H1 (cell line): ENCODE data around the gene CS. TPM values are rescaled to one million over a fixed set of nuclear protein-coding genes. Genes with fewer than 3 reads are reported as not detected.

ENCODE experiments used
- CTCF ChIA-PET: fragments of 300-600 bp; sonication (Branson Sonifier 250); formaldehyde crosslinking; loops from one replicate; lab custom pipeline; 2021; ENCODE audit not compliant: partially characterized antibody; lab: Charles Lee
- POLR2A ChIA-PET: fragments of 300-600 bp; sonication (Branson Sonifier 250); formaldehyde crosslinking; loops from one replicate; lab custom pipeline; 2021; ENCODE audit warnings: inconsistent platforms; ENCODE audit not compliant: partially characterized antibody; lab: Charles Lee
- DNase-seq, 2 experiments: peaks; one replicate each; pipeline versions ENCODE4 v3.0.0 to v3.0.0-alpha.2; 2010 to 2022; ENCODE audit warnings: low spot score in 2 of 2, low read depth in 1 of 2, mixed read lengths in 1 of 2
- FAIRE-seq: peaks from 2 replicates; lab custom pipeline; 2011; peaks lifted over from hg19 to GRCh38; lab: Jason Lieb, UNC
- H2AFZ ChIP-seq: 2 replicates; pipeline ENCODE4 v1.8.1; 2012; ENCODE audit warnings: low read length, inconsistent platforms
- H2AK5ac ChIP-seq: 2 replicates; pipeline ENCODE4 v1.6.1; 2013; ENCODE audit warnings: low read depth, low read length
- H2BK120ac ChIP-seq: replicated peaks from 2 replicates; pipeline ENCODE3; 2013; ENCODE audit warnings: low read depth, low read length, inconsistent platforms
- H2BK12ac ChIP-seq: 2 replicates; pipeline ENCODE4 v1.6.1; 2013; ENCODE audit warnings: low read depth, low read length
- H2BK15ac ChIP-seq: 2 replicates; pipeline ENCODE4 v1.6.1; 2013; ENCODE audit warnings: low read length
- H2BK20ac ChIP-seq: 2 replicates; pipeline ENCODE4 v1.6.1; 2013; ENCODE audit warnings: low read length
- H2BK5ac ChIP-seq: 2 replicates; pipeline ENCODE4 v1.6.1; 2013; ENCODE audit warnings: low read depth, low read length
- H3K14ac ChIP-seq: 2 replicates; pipeline ENCODE4 v1.6.1; 2013; ENCODE audit warnings: inconsistent platforms; ENCODE audit not compliant: insufficient read length
- H3K18ac ChIP-seq: 2 replicates; pipeline ENCODE4 v1.6.1; 2013; ENCODE audit warnings: low read length; ENCODE audit errors: extremely low read depth
- H3K23ac ChIP-seq: 2 replicates; pipeline ENCODE4 v1.6.1; 2013; ENCODE audit warnings: inconsistent platforms; ENCODE audit not compliant: insufficient read length
- H3K23me2 ChIP-seq: 2 replicates; pipeline ENCODE4 v1.6.1; 2013; ENCODE audit warnings: low read depth, low read length
- H3K27ac ChIP-seq: 2 replicates; pipeline ENCODE4 v1.6.1; 2011; ENCODE audit warnings: low read depth, low read length, inconsistent platforms
- H3K27me3 ChIP-seq, 4 experiments: replicated peaks in 1 of 4; 1 replicate in 1 of 4; 2 replicates in 3 of 4; pipeline versions ENCODE4 v1.6.1 to v1.8.1; 2011 to 2013; ENCODE audit warnings: low read length in 3 of 4, mild to moderate bottlenecking in 3 of 4, inconsistent platforms in 2 of 4, mixed read lengths in 2 of 4, moderate library complexity in 1 of 4; ENCODE audit not compliant: control insufficient read depth in 3 of 4, insufficient read depth in 3 of 4; ENCODE audit errors: extremely low read depth in 1 of 4
- H3K36me3 ChIP-seq, 4 experiments: 2 replicates each; pipeline versions ENCODE4 v1.6.1 to v1.8.1; 2011 to 2013; ENCODE audit warnings: mild to moderate bottlenecking in 4 of 4, low read length in 3 of 4, moderate library complexity in 2 of 4, control low read depth in 1 of 4, inconsistent platforms in 1 of 4; ENCODE audit not compliant: insufficient read depth in 4 of 4, control insufficient read depth in 2 of 4
- H3K4ac ChIP-seq: replicated peaks from 2 replicates; pipeline ENCODE3; 2013; ENCODE audit warnings: low read length, low read depth, mixed read lengths, inconsistent platforms; ENCODE audit not compliant: insufficient read length
- H3K4me1 ChIP-seq, 4 experiments: replicated peaks in 1 of 4; 1 replicate in 1 of 4; 2 replicates in 3 of 4; pipeline versions ENCODE4 v1.6.1 to v1.8.1; 2011 to 2013; ENCODE audit warnings: low read length in 3 of 4, inconsistent platforms in 2 of 4, mixed read lengths in 1 of 4; ENCODE audit not compliant: insufficient read depth in 4 of 4, control insufficient read depth in 3 of 4
- H3K4me2 ChIP-seq, 2 experiments: 2 replicates each; pipeline versions ENCODE4 v1.6.1 to v1.8.1; 2011 to 2013; ENCODE audit warnings: low read depth in 2 of 2, low read length in 2 of 2, control low read depth in 1 of 2, inconsistent platforms in 1 of 2, mild to moderate bottlenecking in 1 of 2; ENCODE audit not compliant: insufficient read depth in 1 of 2
- H3K4me3 ChIP-seq, 4 experiments: fragments of 200-600, 300-600 bp in 1 of 4; sonication (generic), shearing (Covaris generic), sonication (Bioruptor Twin) in 1 of 4; 2 replicates each; pipeline versions ENCODE4 v1.5.1 to v1.8.1; 2011 to 2016; ENCODE audit warnings: low read length in 4 of 4, low read depth in 3 of 4, control low read depth in 2 of 4, inconsistent platforms in 2 of 4, mild to moderate bottlenecking in 2 of 4, mixed read lengths in 1 of 4, moderate library complexity in 1 of 4; ENCODE audit not compliant: insufficient read depth in 2 of 4; ENCODE audit errors: extremely low read depth in 1 of 4
- H3K56ac ChIP-seq: replicated peaks from 2 replicates; pipeline ENCODE3; 2013; ENCODE audit warnings: low read depth, mild to moderate bottlenecking, mixed read lengths, low read length, inconsistent platforms; ENCODE audit not compliant: insufficient read length
- H3K79me1 ChIP-seq: 2 replicates; pipeline ENCODE4 v1.6.1; 2013; ENCODE audit warnings: low read depth, low read length, control low read depth
- H3K79me2 ChIP-seq, 2 experiments: 2 replicates each; pipeline versions ENCODE4 v1.6.1 to v1.8.1; 2012 to 2013; ENCODE audit warnings: low read length in 2 of 2, mild to moderate bottlenecking in 2 of 2, inconsistent platforms in 1 of 2; ENCODE audit not compliant: insufficient read depth in 2 of 2, control insufficient read depth in 1 of 2
- H3K9ac ChIP-seq, 4 experiments: replicated peaks in 1 of 4; 1 replicate in 1 of 4; 2 replicates in 3 of 4; pipeline versions ENCODE4 v1.6.1 to v1.8.1; 2011 to 2013; ENCODE audit warnings: low read depth in 3 of 4, low read length in 3 of 4, control low read depth in 2 of 4, mild to moderate bottlenecking in 2 of 4, moderate library complexity in 2 of 4, inconsistent platforms in 1 of 4; ENCODE audit errors: extremely low read depth in 1 of 4
- H3K9me3 ChIP-seq, 2 experiments: 2 replicates each; pipeline versions ENCODE4 v1.6.1 to v1.8.1; 2012 to 2013; ENCODE audit warnings: mild to moderate bottlenecking in 2 of 2, moderate library complexity in 2 of 2, control low read depth in 1 of 2, inconsistent platforms in 1 of 2, low read depth in 1 of 2, low read length in 1 of 2, mixed read lengths in 1 of 2; ENCODE audit not compliant: insufficient read depth in 2 of 2
- H4K20me1 ChIP-seq, 2 experiments: replicated peaks in 1 of 2; 2 replicates each; pipeline versions ENCODE3 to v1.8.1; 2011 to 2013; ENCODE audit warnings: inconsistent platforms in 2 of 2, low read length in 2 of 2, mild to moderate bottlenecking in 1 of 2; ENCODE audit not compliant: insufficient read depth in 2 of 2, control insufficient read depth in 1 of 2
- H4K5ac ChIP-seq: 2 replicates; pipeline ENCODE4 v1.6.1; 2013; ENCODE audit warnings: low read length, low read depth, mixed read lengths, inconsistent platforms; ENCODE audit not compliant: insufficient read length
- H4K8ac ChIP-seq: 2 replicates; pipeline ENCODE4 v1.8.0; 2013; ENCODE audit warnings: mild to moderate bottlenecking, moderate library complexity, low read length, inconsistent platforms; ENCODE audit not compliant: insufficient read depth; ENCODE audit errors: extremely low read depth
- H4K91ac ChIP-seq: replicated peaks from 2 replicates; pipeline ENCODE3; 2013; ENCODE audit warnings: low read length, mixed read lengths, inconsistent platforms; ENCODE audit not compliant: insufficient read length
- ASH2L ChIP-seq: fragments of 200-600, 300-600 bp; sonication (generic); IDR thresholded peaks from one replicate; pipeline ENCODE4 v1.7.1; 2017; ENCODE audit warnings: low read length
- CHD2 ChIP-seq: IDR thresholded peaks from 2 replicates; pipeline ENCODE4 v1.6.1; 2012; ENCODE audit warnings: low read length, improper control_type of control experiment
- GABPA ChIP-seq: IDR thresholded peaks from 2 replicates; pipeline ENCODE4 v1.6.1; 2011; ENCODE audit warnings: mild to moderate bottlenecking, low read length, moderate library complexity, borderline replicate concordance; ENCODE audit not compliant: insufficient read depth
- GTF2F1 ChIP-seq: IDR thresholded peaks from 2 replicates; pipeline ENCODE4 v1.6.1; 2012; ENCODE audit warnings: low read depth, low read length, improper control_type of control experiment, borderline replicate concordance
- HDAC6 ChIP-seq: IDR thresholded peaks from one replicate; pipeline ENCODE4 v1.7.1; 2012; ENCODE audit warnings: low read depth, mild to moderate bottlenecking, inconsistent platforms, low read length, moderate library complexity
- JUN ChIP-seq: IDR thresholded peaks from 2 replicates; pipeline ENCODE4 v1.6.1; 2011; ENCODE audit warnings: low read depth, mild to moderate bottlenecking, improper control_type of control experiment, low read length
- KDM1A ChIP-seq: fragments of 200-600, 300-600 bp; sonication (generic); IDR thresholded peaks from 2 replicates; pipeline ENCODE4 v1.7.1; 2016; ENCODE audit warnings: mild to moderate bottlenecking, low read length, borderline replicate concordance
- POLR2A ChIP-seq, 2 experiments: IDR thresholded peaks; 1 replicate in 1 of 2; 2 replicates in 1 of 2; pipeline ENCODE4 v1.6.1; 2011; ENCODE audit warnings: low read depth in 2 of 2, low read length in 2 of 2, mild to moderate bottlenecking in 2 of 2; ENCODE audit errors: control extremely low read depth in 1 of 2
- RXRA ChIP-seq: IDR thresholded peaks from 2 replicates; pipeline ENCODE4 v1.6.1; 2011; ENCODE audit warnings: low read depth, mild to moderate bottlenecking, low read length, moderate library complexity; ENCODE audit not compliant: insufficient read depth
- SAP30 ChIP-seq: fragments of 300-600 bp; sonication (generic); IDR thresholded peaks from 2 replicates; pipeline ENCODE4 v1.7.1; 2012; ENCODE audit warnings: low read length, moderate library complexity, mild to moderate bottlenecking, inconsistent platforms; ENCODE audit not compliant: insufficient read depth, insufficient replicate concordance
- TBP ChIP-seq: IDR thresholded peaks from 2 replicates; pipeline ENCODE4 v1.6.1; 2011; ENCODE audit warnings: low read depth, low read length, improper control_type of control experiment
- USF2 ChIP-seq: IDR thresholded peaks from 2 replicates; pipeline ENCODE4 v1.6.1; 2011; ENCODE audit warnings: low read length, improper control_type of control experiment
- YY1 ChIP-seq: IDR thresholded peaks from 2 replicates; pipeline ENCODE4 v1.6.1; 2011; ENCODE audit warnings: low read depth, mild to moderate bottlenecking, low read length
- ZNF274 ChIP-seq: IDR thresholded peaks from 2 replicates; pipeline ENCODE4 v1.7.0; 2012; ENCODE audit warnings: low read length, borderline replicate concordance; ENCODE audit errors: extremely low read depth
- WGBS, 2 experiments: shearing (Covaris generic) in 1 of 2; methylation state at CpG; one replicate each; pipeline versions ENCODE4 v1.1.6 to v1.1.7; 2013 to 2015; ENCODE audit warnings: low lambda C conversion rate in 2 of 2, mixed read lengths in 2 of 2, inconsistent platforms in 1 of 2, low coverage in 1 of 2, missing lambda C conversion rate in 1 of 2; ENCODE audit not compliant: insufficient replicate concordance in 2 of 2, insufficient coverage in 1 of 2, insufficient read length in 1 of 2; ENCODE audit errors: extremely low coverage in 1 of 2, missing lambda C conversion rate in 1 of 2; 5-methylcytosine and 5-hydroxymethylcytosine counted together
- polyA plus RNA-seq, 7 experiments: library from polyadenylated mRNA; depleted of rRNA in 3 of 7; stranded (reverse) in 5 of 7; unstranded in 2 of 7; fragments of >200 nt in 5 of 7; fragments of 200-250 nt in 2 of 7; gene quantifications; 1 replicate in 5 of 7; 2 replicates in 1 of 7; 4 replicates in 1 of 7; pipeline versions ENCODE4 v1.2.1 to v1.2.3, GENCODE V29; 2011 to 2013; ENCODE audit warnings: missing spikeins in 2 of 7, mixed read lengths in 2 of 7
- total RNA-seq: library from RNA; stranded (reverse); fragmentation: NEBNext Ultra II Directional; extraction: Animal tissue kit (Norgen Biotek cat#: 25700); gene quantifications from 2 replicates; pipeline ENCODE4 v1.2.1, GENCODE V29; 2021

Gene CS
- total and polyA plus RNA-seq, 2 of the 8 experiments (the other 6 are each of a cell fraction or from before 2014, with no cell fraction given): 96.6 to 238 TPM

- no peak overlapping the region for H2AK5ac ChIP-seq
- H3K23ac ChIP-seq: no peak overlapping the region
- ChIA-PET CTCF (interaction anchor here (0.7 kb wide), 1 partner anchor 21 kb away, joined by 3 read pairs; the partner anchor contains the start of gene RNF41), POLR2A (interaction anchor here (1.0 kb wide), 1 partner anchor 21 kb away, joined by 3 read pairs; no protein-coding TSS in a partner anchor)
- H3K23me2 ChIP-seq: no peaks in the 10 kb centered on the region
- H3K4me1 ChIP-seq: peaks cover 0 to 2% (median 0%) of the 10 kb centered on the region in 4 experiments; a peak in 2 of 7 replicates
- peaks cover 15 to 63% (median 43%) of the 10 kb centered on the region in 4 experiments for H3K36me3 ChIP-seq
- H4K91ac ChIP-seq: no peak overlapping the region
- no peak overlapping the region for H3K18ac ChIP-seq
- H3K9ac ChIP-seq: no peak overlapping the region
- no peak overlapping the region for H2BK15ac ChIP-seq
- H2AFZ ChIP-seq: no peak overlapping the region
- no peak overlapping the region for H2BK5ac ChIP-seq
- H3K4ac ChIP-seq: no peak overlapping the region
- FAIRE-seq (no peak), DNase-seq (no peak)
- no peak overlapping the region for H3K4me3 ChIP-seq
- no peaks in the 10 kb centered on the region for H3K9me3 ChIP-seq
- no peaks in the 10 kb centered on the region for H3K79me1 ChIP-seq
- H4K20me1 ChIP-seq: peaks cover 0 to 5% of the 10 kb centered on the region in 2 experiments
- no peak overlapping the region for H3K27ac ChIP-seq
- no peak overlapping the region for H2BK12ac ChIP-seq
- no peaks in the 10 kb centered on the region for H3K27me3 ChIP-seq
- H3K56ac ChIP-seq: no peak overlapping the region
- H3K4me2 ChIP-seq: no peak overlapping the region
- no peak overlapping the region for H3K14ac ChIP-seq
- 96% methylated on average over 13 of the region's 13 CpGs; no CpG with 5 or more reads in 1 of the 2 experiments for WGBS, 2 experiments
- H4K5ac ChIP-seq: no peak overlapping the region
- H2BK20ac ChIP-seq: no peak overlapping the region
- no peaks in the 10 kb centered on the region for H3K79me2 ChIP-seq
- no peak overlapping the region for H2BK120ac ChIP-seq
- H4K8ac ChIP-seq: no peak overlapping the region
- TF ChIP-seq GABPA (no peak), YY1 (no peak), RXRA (no peak), USF2 (no peak), GTF2F1 (no peak), TBP (no peak), JUN (no peak), ASH2L (no peak), HDAC6 (no peak), POLR2A (IDR thresholded peaks at IDR 0.05; ENCODE audit: control extremely low read depth in 1 of 2, low read depth in 2 of 2, low read length in 2 of 2) (no peak), KDM1A (no peak), SAP30 (no peak), ZNF274 (no peak), CHD2 (no peak)
Observed at GRCh38 chr12:56242986-56243385, 57.1 kb downstream of the CS start.
